ENCODE data around the gene AMBRA1.

- no peak for TF ChIP-seq CTCF (IDR thresholded peaks at IDR 0.05)
- TF ChIP-seq USF2 (IDR thresholded peaks at IDR 0.05; ENCODE audit: borderline replicate concordance, low read depth, low read length) = no peak
- no peak for TF ChIP-seq TAF1 (IDR thresholded peaks at IDR 0.05; ENCODE audit: borderline replicate concordance, low read depth, low read length)
- TF ChIP-seq RCOR1 (IDR thresholded peaks at IDR 0.05; ENCODE audit: low read length) = no peak
- TF ChIP-seq POLR2AphosphoS5 (IDR thresholded peaks at IDR 0.05; ENCODE audit: low read depth, low read length) = no peak
- TF ChIP-seq CHD2 (IDR thresholded peaks at IDR 0.05; ENCODE audit: low read length, partially characterized antibody) = no peak
- no peak for TF ChIP-seq TEAD4 (IDR thresholded peaks at IDR 0.05; ENCODE audit: borderline replicate concordance, insufficient read depth)
- TF ChIP-seq MAX (IDR thresholded peaks at IDR 0.05; ENCODE audit: low read depth) = no peak
- TF ChIP-seq REST (IDR thresholded peaks at IDR 0.05; ENCODE audit: low read depth, low read length) = no peak
- TF ChIP-seq YY1 (IDR thresholded peaks at IDR 0.05; ENCODE audit: low read depth) = no peak
- TF ChIP-seq EP300 (IDR thresholded peaks at IDR 0.05; ENCODE audit: borderline replicate concordance in 1 of 2, low read depth in 1 of 2, low read length in 1 of 2) = no peak
- TF ChIP-seq ZBTB33 (IDR thresholded peaks at IDR 0.05; ENCODE audit: borderline replicate concordance, low read depth) = no peak
- no peak for TF ChIP-seq RAD21 (IDR thresholded peaks at IDR 0.05; ENCODE audit: low read length)
- TF ChIP-seq SMC3 (IDR thresholded peaks at IDR 0.05; ENCODE audit: low read depth, low read length) = no peak
Measured at GRCh38 chr11:46528445-46529094, 65.3 kb downstream of the AMBRA1 start.
